WERI-Rb-1 (cell line): ENCODE measurements around the gene OS9.

Experiments
- DNase-seq: peaks from one replicate; pipeline ENCODE4 v3.0.0-alpha.2; 2020
- H3K27ac ChIP-seq: fragments of 250-450 bp; sonication (Bioruptor Pico); 2 replicates; pipeline ENCODE4 v1.5.1; 2020; ENCODE audit warnings: mild to moderate bottlenecking, moderate library complexity
- H3K27me3 ChIP-seq: fragments of 250-450 bp; sonication (Bioruptor Pico); 2 replicates; pipeline ENCODE4 v1.5.1; 2021; ENCODE audit warnings: mild to moderate bottlenecking, low read depth, moderate library complexity; ENCODE audit not compliant: insufficient read depth, severe bottlenecking
- H3K36me3 ChIP-seq: fragments of 250-450 bp; sonication (Bioruptor Pico); 2 replicates; pipeline ENCODE4 v1.5.1; 2020; ENCODE audit warnings: mild to moderate bottlenecking, moderate library complexity
- H3K4me3 ChIP-seq: 2 replicates; pipeline ENCODE4 v1.5.1; 2011; ENCODE audit warnings: low read depth, mild to moderate bottlenecking, control low read depth, low read length
- H3K9me3 ChIP-seq: fragments of 250-450 bp; sonication (Bioruptor Pico); 2 replicates; pipeline ENCODE4 v1.5.1; 2021; ENCODE audit warnings: mild to moderate bottlenecking, moderate library complexity; ENCODE audit not compliant: severe bottlenecking
- TF ChIP-seq, protein P1 (sequence below): IDR thresholded peaks from 2 replicates; pipeline ENCODE4 v1.5.1; 2011; ENCODE audit warnings: low read depth, mild to moderate bottlenecking, control low read depth, inconsistent platforms, low read length

Gene OS9

DNA sequence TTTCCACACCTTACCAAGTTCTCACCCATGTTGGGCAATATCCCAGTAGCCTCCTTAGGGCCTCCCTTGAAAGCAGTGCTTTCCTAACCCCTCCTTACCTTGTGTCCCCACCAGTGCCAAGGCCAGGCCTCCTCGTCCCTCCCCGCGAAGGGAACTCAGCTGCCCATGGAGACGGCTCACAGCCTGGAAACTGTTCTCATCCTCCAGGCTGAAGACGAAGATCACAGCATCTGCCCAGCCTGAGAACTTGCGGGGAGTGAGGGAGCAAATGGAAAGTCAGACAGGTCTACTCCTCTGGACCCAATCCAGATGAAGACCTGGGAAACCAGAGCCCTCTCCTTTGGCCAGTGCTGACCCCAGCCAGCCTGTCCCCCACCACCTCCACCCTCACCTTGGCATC is 40.0 kb downstream of the OS9 start:
- no peaks in the 10 kb centered on the region for H3K9me3 ChIP-seq
- DNase-seq, result no peak
- TF ChIP-seq, protein P1, sequence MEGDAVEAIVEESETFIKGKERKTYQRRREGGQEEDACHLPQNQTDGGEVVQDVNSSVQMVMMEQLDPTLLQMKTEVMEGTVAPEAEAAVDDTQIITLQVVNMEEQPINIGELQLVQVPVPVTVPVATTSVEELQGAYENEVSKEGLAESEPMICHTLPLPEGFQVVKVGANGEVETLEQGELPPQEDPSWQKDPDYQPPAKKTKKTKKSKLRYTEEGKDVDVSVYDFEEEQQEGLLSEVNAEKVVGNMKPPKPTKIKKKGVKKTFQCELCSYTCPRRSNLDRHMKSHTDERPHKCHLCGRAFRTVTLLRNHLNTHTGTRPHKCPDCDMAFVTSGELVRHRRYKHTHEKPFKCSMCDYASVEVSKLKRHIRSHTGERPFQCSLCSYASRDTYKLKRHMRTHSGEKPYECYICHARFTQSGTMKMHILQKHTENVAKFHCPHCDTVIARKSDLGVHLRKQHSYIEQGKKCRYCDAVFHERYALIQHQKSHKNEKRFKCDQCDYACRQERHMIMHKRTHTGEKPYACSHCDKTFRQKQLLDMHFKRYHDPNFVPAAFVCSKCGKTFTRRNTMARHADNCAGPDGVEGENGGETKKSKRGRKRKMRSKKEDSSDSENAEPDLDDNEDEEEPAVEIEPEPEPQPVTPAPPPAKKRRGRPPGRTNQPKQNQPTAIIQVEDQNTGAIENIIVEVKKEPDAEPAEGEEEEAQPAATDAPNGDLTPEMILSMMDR, result no peak
- H3K27me3 ChIP-seq, result peaks cover 17% of the 10 kb centered on the region
- H3K36me3 ChIP-seq, result no peaks in the 10 kb centered on the region
- H3K27ac ChIP-seq, result no peak overlapping the region
- no peak overlapping the region for H3K4me3 ChIP-seq

DNA sequence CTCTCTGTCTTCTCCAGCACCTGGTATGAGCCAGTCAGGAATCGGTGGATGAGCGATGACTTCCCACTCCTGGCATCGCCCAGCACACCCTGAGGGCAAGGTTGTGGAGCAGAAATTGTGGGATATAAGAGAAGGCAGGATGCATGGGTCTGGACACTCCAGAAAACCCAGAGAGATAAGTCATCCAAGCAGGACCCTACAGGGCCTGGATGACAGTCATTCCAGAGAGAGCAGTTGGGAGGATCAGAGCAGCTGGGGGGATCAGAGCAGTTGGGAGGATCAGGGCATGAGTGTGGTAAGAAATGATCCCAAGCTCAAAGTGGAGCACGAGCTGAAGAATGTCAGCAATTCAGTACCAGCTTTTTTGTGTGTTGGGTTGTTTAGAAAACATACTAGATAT is 40.7 kb downstream of the OS9 start:
- Histone ChIP-seq H3K36me3 (no peaks in the 10 kb centered on the region), H3K27ac (no peak overlapping the region), H3K9me3 (no peaks in the 10 kb centered on the region), H3K4me3 (no peak overlapping the region), H3K27me3 (peaks cover 20% of the 10 kb centered on the region)
- peak; percentile 43 for DNase-seq
- TF ChIP-seq, protein P1, result no peak

DNA sequence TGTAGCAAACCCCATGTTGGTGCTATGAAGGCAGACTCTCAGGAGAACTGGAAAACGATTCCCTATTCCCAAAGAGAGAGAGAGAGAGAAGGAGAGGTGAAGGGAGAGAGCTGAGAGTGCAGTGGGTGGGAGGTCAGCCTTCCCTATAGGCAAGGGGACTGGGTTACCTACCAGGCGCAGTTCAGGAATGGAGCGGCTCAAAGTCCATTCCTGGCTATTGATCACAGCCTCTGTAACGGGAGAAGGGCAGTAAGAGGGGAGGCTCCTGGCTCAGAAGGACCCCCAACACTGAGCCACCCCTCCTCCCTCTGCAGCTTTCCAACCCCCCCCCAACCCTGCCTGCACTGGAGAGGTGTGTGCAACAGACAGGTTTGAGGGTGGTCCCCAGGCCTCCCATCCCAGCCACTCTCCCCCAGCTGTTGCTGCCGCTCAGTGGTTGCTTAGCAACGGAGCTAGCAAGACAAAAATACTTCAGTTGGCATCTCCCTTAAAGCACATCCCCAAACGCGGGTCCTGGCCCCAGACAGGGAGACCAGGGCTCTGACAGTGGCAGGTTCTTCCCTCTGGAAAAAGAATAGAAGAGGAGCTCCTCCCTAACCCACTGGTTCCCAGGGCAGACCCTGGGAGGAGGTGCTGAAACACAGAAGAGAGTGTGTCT is 41.4 kb downstream of the OS9 start:
- peaks cover 20% of the 10 kb centered on the region for H3K27me3 ChIP-seq
- H3K36me3 ChIP-seq, result no peaks in the 10 kb centered on the region
- no peak overlapping the region for H3K27ac ChIP-seq
- no peaks in the 10 kb centered on the region for H3K9me3 ChIP-seq
- TF ChIP-seq, protein P1, result no peak
- peak overlapping the region; percentile 49; the same call in 1 of the 2 replicates for H3K4me3 ChIP-seq
- no peak for DNase-seq

DNA sequence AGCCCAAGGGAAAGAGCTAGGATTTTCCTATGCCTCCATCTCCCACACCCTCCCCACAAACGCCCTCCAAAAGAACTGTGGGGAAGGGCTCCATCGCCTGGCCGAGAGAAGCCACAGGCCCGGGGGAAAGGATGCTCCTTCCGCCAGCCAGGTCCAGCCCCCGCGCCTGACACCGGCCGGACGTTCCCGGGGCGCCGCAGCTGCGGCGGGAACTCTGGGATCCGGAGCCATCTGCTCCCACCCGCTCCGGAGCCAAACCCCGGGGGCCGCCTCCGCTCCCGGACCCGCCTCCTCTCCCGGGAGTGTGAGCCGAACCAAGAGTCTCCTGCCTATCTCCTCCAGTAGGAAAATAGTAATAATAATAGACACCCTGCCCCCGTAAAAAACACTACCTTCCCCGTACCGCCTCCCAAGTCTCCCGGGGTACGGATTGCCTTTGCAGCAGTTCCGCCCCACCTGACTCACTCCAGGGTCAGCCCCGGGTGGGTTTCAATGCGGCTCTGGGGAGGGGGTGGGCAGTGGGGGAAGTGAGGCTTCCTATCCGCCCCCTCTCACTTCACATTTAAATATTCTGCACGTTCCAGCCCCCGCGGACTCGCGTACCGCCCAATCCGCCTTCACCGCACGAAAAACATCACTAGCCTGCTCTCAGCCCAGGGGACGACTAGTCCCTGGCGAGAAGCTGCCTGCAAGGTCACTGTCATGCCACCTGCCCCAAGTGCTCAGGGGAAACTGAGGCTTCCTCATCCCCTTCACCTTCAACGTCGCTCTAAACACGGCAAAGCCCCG is 42.2 kb downstream of the OS9 start:
- TF ChIP-seq, protein P1, result peak; percentile 64
- no peak overlapping the region for H3K27ac ChIP-seq
- peak; percentile 79 for DNase-seq
- H3K4me3 ChIP-seq, result peak overlapping the region; percentile 49
- no peaks in the 10 kb centered on the region for H3K36me3 ChIP-seq
- H3K9me3 ChIP-seq, result no peaks in the 10 kb centered on the region
- H3K27me3 ChIP-seq, result peaks cover 20% of the 10 kb centered on the region

DNA sequence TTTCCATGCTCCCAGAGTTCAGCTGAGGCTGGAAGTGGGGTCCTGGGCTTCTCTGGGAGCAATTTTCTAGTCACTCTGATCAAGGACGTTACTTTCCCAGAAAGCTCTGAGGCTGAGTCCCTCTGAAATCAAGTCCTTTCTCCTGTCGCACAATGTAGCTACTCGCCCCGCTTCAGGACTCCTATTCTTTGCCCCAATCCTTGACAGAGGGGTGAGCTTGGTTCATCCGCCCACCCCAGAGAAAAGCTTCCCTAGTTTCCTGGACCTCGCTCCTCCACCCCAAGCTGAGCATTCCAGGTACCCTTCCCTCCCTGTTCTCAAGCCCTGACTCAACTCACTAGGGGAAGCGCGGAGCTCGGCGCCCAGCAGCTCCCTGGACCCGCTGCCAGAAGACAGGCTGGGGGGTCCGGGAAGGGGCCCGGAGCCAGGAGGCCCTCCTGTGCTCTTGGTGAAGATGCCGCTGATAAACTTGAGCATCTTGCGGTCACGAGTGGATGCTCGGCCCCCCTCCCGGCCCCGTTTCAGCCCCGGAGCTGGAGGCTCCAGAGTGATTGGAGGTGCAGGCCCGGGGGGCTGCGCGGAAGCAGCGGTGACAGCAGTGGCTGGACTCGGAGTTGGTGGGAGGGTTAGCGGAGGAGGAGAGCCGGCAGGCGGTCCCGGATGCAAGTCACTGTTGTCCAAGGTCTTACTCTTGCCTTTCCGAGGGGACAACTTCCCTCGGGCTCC is 43.0 kb downstream of the OS9 start:
- no peak for DNase-seq
- H3K4me3 ChIP-seq, result peak overlapping the region; percentile 49
- TF ChIP-seq, protein P1, result no peak
- no peaks in the 10 kb centered on the region for H3K9me3 ChIP-seq
- H3K27ac ChIP-seq, result no peak overlapping the region
- H3K36me3 ChIP-seq, result no peaks in the 10 kb centered on the region
- peaks cover 20% of the 10 kb centered on the region for H3K27me3 ChIP-seq
